GM12874 (cell line): Measurements from ENCODE around the gene VIPR2.

Source experiments
- TF ChIP-seq, protein P1 (sequence below): IDR thresholded peaks from 2 replicates; pipeline ENCODE4 v1.5.1; 2011; ENCODE audit warnings: low read depth, mild to moderate bottlenecking, control low read depth, low read length, moderate library complexity; ENCODE audit not compliant: insufficient read depth

VIPR2 gene

DNA sequence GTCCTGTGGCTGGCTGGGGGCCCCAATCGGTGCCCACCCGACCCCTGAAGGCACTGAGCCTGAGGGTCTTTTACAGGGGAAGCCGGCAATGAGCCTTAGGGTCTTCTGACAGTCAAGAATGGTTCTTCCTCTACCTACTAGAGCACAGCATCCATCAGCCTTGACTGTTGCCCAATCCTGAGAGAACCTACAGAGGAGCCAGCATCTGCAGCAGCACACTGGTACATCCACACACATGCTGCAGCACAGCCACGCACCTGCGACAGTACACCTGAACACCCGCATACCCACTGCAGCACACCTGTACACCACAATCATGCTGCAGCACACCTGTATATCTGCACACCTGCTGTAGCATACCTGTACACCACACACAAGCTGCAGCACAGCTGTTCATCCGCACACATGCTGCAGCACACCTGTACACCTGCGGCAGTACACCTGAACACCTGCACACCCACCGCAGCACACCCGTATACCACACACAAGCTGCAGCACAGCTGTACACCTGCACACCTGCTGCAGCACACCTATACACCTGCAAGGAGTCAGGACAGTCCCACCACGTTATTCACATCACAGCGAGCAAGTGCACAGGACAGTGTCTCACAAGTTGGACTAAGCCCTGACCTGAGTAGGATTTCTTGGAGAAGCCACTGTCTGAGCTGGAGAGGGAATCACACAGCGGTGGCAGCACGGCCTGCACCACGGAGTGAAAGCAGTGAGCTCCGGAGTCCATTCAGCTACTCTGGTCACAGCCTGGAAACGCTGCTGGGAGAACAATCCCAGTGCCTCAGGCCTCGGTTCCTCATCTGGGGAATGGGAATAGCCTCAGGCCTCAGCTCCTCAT lies 56.4 kb downstream of the VIPR2 start:
- TF ChIP-seq, protein P1, sequence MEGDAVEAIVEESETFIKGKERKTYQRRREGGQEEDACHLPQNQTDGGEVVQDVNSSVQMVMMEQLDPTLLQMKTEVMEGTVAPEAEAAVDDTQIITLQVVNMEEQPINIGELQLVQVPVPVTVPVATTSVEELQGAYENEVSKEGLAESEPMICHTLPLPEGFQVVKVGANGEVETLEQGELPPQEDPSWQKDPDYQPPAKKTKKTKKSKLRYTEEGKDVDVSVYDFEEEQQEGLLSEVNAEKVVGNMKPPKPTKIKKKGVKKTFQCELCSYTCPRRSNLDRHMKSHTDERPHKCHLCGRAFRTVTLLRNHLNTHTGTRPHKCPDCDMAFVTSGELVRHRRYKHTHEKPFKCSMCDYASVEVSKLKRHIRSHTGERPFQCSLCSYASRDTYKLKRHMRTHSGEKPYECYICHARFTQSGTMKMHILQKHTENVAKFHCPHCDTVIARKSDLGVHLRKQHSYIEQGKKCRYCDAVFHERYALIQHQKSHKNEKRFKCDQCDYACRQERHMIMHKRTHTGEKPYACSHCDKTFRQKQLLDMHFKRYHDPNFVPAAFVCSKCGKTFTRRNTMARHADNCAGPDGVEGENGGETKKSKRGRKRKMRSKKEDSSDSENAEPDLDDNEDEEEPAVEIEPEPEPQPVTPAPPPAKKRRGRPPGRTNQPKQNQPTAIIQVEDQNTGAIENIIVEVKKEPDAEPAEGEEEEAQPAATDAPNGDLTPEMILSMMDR = no peak

DNA sequence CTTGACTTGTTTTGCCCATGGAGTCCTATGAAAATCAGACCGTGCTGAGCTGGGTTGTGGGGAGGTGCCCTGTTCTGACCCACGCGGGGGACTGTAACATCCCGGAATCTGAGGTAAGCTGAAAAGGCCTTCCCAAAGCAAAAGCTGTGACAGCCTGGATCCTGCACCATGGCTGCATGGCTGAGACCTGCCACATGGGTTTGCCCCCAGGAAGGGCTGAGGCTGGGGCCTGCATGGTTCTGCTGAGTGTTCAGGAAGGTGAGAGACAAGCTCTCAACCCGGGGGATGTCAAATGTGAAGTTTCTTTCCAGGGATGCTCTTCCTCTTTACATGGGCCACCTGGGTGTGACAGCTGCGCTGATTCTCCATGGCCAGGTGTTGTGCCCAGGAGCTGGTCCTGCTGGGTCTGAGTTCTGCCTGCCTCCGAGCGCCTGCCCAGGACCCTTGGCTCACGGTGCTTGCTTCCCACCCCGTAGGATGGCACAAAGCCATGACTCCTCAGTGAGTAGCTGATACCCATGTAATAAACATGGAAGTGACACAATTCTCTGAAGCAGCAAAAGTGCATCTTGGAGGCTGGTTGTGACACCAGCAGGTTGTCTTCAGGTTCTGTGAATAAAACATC lies 58.3 kb downstream of the VIPR2 start:
- TF ChIP-seq, protein P1 = no peak

DNA sequence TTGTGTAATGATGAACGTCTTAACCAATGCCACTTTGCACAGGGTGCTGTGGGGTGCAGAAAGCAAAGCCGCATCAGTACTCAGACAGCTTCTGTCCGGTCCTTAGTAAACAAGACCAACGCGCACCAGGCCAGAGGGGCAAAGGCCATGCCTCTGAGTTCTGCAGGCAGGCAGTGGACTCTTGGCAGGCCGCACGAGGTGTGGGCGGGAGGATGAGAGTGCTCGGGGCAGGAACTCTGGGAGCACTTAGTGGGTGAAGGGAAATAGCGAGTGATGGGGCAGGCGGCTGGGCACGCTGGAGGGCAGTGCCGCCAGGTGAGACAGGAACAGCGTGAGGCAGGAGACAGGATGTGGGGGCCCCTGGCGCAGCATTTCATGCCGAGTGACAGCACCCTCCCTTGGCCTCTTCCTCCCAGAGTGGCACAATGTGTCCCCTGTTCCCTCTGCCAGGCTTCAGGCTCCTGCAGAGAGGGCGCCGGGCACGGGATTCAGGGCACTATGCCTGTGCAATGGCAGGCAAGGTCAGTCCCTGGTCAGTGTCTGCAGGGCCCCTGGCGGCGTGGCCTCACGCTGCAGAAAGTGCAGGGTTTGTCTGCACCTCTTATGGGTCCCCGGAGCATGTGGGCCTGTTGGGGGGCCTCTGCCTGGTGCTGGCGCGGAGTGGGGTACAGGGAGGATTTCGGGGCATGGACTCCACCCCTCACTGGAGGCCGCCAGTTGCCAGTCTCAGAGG lies 60.4 kb downstream of the VIPR2 start:
- TF ChIP-seq, protein P1 = no peak

DNA sequence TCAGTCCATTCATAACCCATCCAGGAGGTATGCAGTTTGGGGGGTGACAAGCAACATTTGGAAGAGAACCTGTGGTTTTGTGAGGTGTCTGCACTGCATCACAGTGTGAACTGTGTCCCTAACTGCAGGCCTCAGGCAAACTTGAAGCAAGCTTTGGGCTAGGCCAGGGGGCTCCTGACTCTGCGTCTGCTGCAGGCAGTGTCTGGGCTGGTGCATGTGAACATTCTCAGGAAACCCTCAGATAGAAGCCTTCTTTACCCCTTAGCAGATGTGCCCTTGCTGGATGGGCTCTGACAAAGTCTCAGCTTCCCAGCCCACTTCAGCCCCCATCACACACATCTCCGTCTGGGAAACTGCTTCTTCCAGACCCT lies 61.0 kb downstream of the VIPR2 start:
- TF ChIP-seq, protein P1 = no peak

DNA sequence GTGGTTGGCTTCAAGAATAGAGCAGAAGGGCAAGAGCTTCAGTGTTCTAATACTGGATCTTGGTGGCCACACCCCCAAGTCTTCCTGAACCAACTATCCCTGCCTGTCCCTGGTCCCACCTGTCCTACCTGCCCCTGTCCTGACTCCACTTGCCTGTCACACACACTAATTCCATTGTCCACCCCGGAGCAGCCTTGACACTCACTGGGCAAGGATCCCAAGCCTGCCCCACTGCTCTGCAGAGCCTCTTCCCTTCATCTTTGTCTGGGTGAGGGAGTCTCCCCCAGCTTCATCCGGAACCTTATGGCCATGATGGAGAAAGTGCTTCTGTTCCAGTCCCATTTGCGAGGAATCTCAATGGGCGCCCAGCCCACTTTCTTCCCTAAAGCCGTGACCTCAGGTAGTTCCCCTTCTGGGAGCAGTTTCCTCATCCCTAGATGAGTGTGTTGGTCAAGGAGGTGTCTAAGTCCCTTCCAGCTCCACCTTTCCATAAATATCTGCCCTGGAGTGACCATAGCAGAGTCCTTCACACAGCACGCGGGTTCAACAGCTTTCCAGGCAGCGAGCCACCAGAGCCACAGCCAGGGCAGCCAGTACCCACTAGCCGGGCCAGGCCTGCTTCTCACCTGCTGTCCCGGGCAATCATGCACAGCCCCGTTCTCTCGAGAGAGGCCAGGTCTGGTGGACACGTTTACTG lies 61.5 kb downstream of the VIPR2 start:
- TF ChIP-seq, protein P1 = no peak

DNA sequence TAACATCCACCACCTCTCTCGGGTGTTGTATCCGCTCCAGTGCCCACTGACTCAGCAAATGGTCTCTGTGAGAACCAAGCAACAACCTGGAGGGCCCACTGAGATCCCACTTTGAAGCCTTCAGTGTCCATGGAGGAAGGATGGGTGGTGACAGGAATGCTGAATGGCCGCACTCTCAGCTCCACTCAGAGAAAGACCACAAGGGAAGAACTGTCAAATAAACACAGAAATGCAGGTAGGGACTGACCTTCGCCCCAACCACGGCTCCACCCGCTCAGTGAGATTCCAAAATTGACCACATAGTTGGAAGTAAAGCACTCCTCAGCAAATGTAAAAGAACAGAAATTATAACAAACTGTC lies 65.8 kb downstream of the VIPR2 start:
- TF ChIP-seq, protein P1 = no peak

DNA sequence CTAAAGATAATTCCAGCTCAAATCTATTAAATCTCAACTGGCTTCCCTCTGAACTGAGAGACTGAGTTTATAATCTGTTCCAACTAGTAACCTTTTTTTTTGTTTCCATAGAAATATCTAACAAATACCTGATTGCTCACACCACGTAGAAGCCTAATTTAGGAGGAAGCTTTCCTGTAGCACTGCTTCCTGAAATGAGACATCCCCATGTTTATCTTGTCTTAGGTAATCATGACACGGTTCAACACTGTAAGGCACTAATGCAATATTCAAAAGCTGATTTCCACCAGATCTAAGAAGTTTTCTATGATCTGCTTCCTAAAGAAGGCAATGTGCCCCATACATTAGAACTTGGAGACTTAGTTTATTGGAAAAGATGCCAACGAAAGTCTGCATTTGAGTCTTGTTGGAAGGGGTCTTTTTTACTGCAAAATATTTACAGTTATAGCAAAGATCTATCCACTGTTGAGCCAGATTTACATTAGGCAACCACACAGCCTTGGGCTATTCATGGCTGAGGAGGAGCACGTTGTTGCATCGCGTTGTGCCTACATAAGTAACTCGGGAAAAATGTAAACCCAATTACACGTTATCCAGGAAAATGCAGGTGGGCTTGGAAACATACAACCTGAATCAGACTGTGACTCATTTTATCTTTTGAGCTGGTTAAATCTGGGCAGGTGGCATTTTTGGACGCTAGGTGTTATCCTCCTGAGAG lies 66.3 kb downstream of the VIPR2 start:
- TF ChIP-seq, protein P1 = no peak
